Tibial nerve (tissue), 4 donors: ENCODE data around the gene SEPTIN7.

Experiments
- CTCF ChIP-seq, 5 experiments: fragments of 200-600 bp in 3 of 5; fragments of 450-650 bp in 2 of 5; sonication (generic) in 3 of 5; IDR thresholded peaks; one replicate each; pipeline ENCODE4 v1.5.1; 2016 to 2019; ENCODE audit warnings: antibody characterized with exemption in 5 of 5, mild to moderate bottlenecking in 3 of 5, moderate library complexity in 2 of 5
- EP300 ChIP-seq, 2 donors: sonication (generic); formaldehyde crosslinking; IDR thresholded peaks; one replicate each; pipeline ENCODE4 v1.6.1; 2017; ENCODE audit warnings: antibody characterized with exemption in 2 of 2, mild to moderate bottlenecking in 1 of 2
- POLR2A ChIP-seq, 2 donors: fragments of 450-650 bp; IDR thresholded peaks; one replicate each; pipeline ENCODE4 v1.6.1; 2017; ENCODE audit warnings: antibody characterized with exemption in 2 of 2, mild to moderate bottlenecking in 2 of 2, moderate library complexity in 2 of 2

DNA sequence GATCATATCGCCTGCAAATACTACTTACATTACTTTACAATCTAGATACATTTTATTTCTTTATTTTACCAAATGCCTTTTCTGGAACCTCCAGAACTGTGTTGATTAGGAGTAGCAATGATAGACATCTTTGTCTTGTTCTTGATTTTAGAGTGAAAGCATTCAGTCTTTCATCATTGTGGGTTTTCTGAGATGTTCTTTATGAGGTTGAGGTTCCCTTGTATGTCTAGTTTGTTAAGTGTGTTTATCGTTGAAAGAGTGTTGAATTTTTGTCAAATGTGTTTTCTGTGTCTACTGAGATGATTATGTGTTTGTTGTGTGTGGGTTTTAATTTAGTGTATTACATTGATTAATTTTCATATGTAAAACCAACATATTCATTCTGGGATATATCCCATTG lies 17.1 kb downstream of the SEPTIN7 start:
- TF ChIP-seq CTCF (IDR thresholded peaks at IDR 0.05) (no peak), POLR2A (IDR thresholded peaks at IDR 0.05) (no peak), EP300 (IDR thresholded peaks at IDR 0.05) (no peak)
